ENCODE measurements around the gene PREX1. TPM values are rescaled to one million over a fixed set of nuclear protein-coding genes. Genes with fewer than 3 reads are reported as not detected.

The PREX1 gene
- total RNA-seq, 1 donor from 2014 or later = 15.8 TPM

- DNase-seq = no peak
These were observed 145.8 kb downstream of the PREX1 start for GRCh38 chr20:48681873-48682426.

- DNase-seq = no peak
These were observed 146.5 kb downstream of the PREX1 start for GRCh38 chr20:48681201-48681872.

GRCh38 chr20:48680650-48681049 is 147.1 kb downstream of the PREX1 start:
- DNase-seq = no peak

GRCh38 chr20:48679599-48679998 is 148.2 kb downstream of the PREX1 start:
- no peak for DNase-seq

GRCh38 chr20:48679011-48679410 is 148.8 kb downstream of the PREX1 start:
- DNase-seq = no peak

GRCh38 chr20:48678421-48678820 is 149.4 kb downstream of the PREX1 start:
- DNase-seq = no peak

GRCh38 chr20:48676795-48677460 is 150.9 kb downstream of the PREX1 start:
- no peak for DNase-seq

- DNase-seq = no peak
These were observed 151.7 kb downstream of the PREX1 start for GRCh38 chr20:48676125-48676524.

- no peak for DNase-seq
These were observed 153.3 kb downstream of the PREX1 start for GRCh38 chr20:48674461-48674860.

- no peak for DNase-seq
These were observed 154.3 kb downstream of the PREX1 start for GRCh38 chr20:48673507-48673906.

GRCh38 chr20:48672324-48672723 is 155.5 kb downstream of the PREX1 start:
- no peak for DNase-seq

- no peak for DNase-seq
These were observed 156.7 kb downstream of the PREX1 start for GRCh38 chr20:48671141-48671540.

GRCh38 chr20:48669946-48670605 is 157.7 kb downstream of the PREX1 start:
- DNase-seq = no peak

- peak; percentile 6 for DNase-seq
These were observed 159.3 kb downstream of the PREX1 start for GRCh38 chr20:48668451-48668946.

- DNase-seq = no peak
These were observed 159.8 kb downstream of the PREX1 start for GRCh38 chr20:48667889-48668413.

GRCh38 chr20:48667481-48667880 is 160.3 kb downstream of the PREX1 start:
- no peak for DNase-seq

- no peak for DNase-seq
These were observed 162.0 kb downstream of the PREX1 start for GRCh38 chr20:48665785-48666184.

GRCh38 chr20:48662711-48663110 is 165.1 kb downstream of the PREX1 start:
- DNase-seq = no peak

GRCh38 chr20:48661575-48662455 is 166.0 kb downstream of the PREX1 start:
- DNase-seq = no peak

GRCh38 chr20:48660788-48661187 is 167.0 kb downstream of the PREX1 start:
- DNase-seq = no peak

- DNase-seq = no peak
These were observed 167.9 kb downstream of the PREX1 start for GRCh38 chr20:48659858-48660257.

- no peak for DNase-seq
These were observed 169.3 kb downstream of the PREX1 start for GRCh38 chr20:48658505-48658904.

Data from skin of body (tissue), 2 donors.